ENCODE results near the gene TGFBR3. TPM values are rescaled to one million over a fixed set of nuclear protein-coding genes. Genes with fewer than 3 reads are reported as not detected.

The TGFBR3 gene
- total and polyA plus RNA-seq, 8 donors: 4.2 to 689 (median 71.5) TPM

DNA sequence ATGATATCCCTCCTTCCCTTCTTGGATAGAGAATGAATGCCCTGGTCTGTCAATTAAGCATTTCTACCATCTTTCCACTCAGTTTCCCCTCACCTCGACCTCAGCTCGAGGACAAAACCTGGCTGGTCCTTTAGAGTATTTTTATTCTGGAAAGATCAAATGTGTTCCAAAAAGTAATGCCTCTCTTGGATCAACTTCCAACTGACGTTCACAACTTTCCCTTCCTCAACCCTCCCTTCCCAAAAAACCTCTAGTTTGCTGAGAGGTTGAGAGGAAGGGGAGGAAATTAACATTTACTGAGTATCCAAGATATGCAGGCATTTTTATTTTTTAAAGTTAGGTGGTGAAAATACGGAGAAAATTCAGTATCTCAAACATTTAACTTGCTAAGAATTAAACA lies 182.9 kb downstream of the TGFBR3 start:
- Histone ChIP-seq H3K4me3 (no peak overlapping the region), H3K27me3 (no peaks in the 10 kb centered on the region), H3K36me3 (peaks cover 0 to 41% (median 18%) of the 10 kb centered on the region in 4 donors), H3K9me3 (no peaks in the 10 kb centered on the region), H3K4me1 (peaks cover 0 to 17% (median 7%) of the 10 kb centered on the region in 4 donors), H3K27ac (peak overlapping the region in 2 of 5 donors; percentile 18 to 27)
- WGBS, 5 donors: 60 to 80% (median 70%) methylated on average over 4 of the region's 4 CpGs
- TF ChIP-seq POLR2A (IDR thresholded peaks at IDR 0.05) (no peak), EP300 (IDR thresholded peaks at IDR 0.05) (no peak)
- TF ChIP-seq, protein P1, sequence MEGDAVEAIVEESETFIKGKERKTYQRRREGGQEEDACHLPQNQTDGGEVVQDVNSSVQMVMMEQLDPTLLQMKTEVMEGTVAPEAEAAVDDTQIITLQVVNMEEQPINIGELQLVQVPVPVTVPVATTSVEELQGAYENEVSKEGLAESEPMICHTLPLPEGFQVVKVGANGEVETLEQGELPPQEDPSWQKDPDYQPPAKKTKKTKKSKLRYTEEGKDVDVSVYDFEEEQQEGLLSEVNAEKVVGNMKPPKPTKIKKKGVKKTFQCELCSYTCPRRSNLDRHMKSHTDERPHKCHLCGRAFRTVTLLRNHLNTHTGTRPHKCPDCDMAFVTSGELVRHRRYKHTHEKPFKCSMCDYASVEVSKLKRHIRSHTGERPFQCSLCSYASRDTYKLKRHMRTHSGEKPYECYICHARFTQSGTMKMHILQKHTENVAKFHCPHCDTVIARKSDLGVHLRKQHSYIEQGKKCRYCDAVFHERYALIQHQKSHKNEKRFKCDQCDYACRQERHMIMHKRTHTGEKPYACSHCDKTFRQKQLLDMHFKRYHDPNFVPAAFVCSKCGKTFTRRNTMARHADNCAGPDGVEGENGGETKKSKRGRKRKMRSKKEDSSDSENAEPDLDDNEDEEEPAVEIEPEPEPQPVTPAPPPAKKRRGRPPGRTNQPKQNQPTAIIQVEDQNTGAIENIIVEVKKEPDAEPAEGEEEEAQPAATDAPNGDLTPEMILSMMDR (IDR thresholded peaks at IDR 0.05): no peak
- DNase-seq: no peak
- intact Hi-C loops (cut with DNase I; ENCODE audit: low total_unique reads): no loop called here

DNA sequence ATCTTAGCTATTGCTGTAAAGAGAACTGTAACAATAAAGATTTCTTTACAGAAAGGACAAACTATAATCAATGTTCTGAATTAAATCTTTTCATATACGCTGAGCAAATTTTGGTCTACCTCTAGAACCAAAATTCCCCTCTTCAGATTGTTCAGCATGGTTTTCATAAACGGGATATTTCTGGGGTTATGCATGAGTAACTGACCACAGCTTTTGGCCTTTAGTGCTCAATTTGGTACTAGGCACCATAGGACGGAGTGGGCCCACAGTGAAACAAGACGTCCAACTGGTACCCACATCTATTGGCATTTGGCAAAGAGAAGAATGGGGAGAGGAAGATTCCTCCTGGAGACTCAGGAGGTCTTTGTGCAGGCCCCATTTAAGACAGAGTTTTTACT lies 184.5 kb downstream of the TGFBR3 start:
- Histone ChIP-seq H3K4me3 (no peak overlapping the region), H3K27me3 (no peaks in the 10 kb centered on the region), H3K9me3 (no peaks in the 10 kb centered on the region), H3K4me1 (peaks cover 0 to 33% (median 18%) of the 10 kb centered on the region in 4 donors), H3K36me3 (peaks cover 0 to 36% (median 4%) of the 10 kb centered on the region in 4 donors), H3K27ac (peak overlapping the region in 3 of 5 donors; percentile 19 to 43 (median 25))
- 49 to 71% (median 57%) methylated on average over 4 of the region's 4 CpGs for WGBS, 5 donors
- intact Hi-C loops (cut with DNase I; ENCODE audit: low total_unique reads): no loop called here
- TF ChIP-seq POLR2AphosphoS5 (IDR thresholded peaks at IDR 0.05) (no peak), POLR2A (IDR thresholded peaks at IDR 0.05) (no peak), EP300 (IDR thresholded peaks at IDR 0.05) (no peak)
- TF ChIP-seq, protein P1 (IDR thresholded peaks at IDR 0.05): no peak
- DNase-seq: no peak

DNA sequence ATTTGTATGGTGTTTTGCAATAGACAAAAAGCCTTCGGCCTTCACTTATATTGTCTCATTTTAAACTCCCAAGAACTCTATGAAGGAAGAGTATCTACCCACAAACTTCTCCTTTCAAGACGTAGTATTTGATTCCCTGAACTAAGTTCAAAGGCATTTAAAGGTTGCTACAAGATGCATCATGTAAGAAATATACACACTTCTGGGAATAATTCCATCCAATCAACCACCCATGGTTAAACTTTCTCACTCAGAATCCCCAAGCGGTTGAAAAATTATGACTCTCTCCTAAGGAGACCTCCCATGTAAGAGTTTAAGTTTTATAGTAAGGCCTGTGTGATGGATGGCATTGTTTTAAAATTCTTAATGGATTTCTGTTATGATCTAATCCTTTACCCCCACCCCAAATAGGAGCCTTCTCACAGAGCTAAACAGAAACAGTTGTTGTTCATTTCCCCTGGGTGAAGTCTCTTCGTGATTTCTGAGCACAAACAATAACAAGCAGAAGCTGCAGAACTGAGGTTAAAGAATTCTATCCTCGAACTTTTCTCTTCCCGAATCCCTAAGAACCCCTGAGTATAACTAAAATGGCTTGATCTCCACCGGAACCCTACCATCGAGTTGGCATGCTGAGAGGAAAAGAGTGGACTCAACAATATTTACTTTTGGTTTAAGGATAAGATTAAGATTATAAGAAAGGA lies 185.0 kb downstream of the TGFBR3 start:
- TF ChIP-seq, protein P1 (IDR thresholded peaks at IDR 0.05): no peak
- TF ChIP-seq EP300 (IDR thresholded peaks at IDR 0.05) (no peak), POLR2AphosphoS5 (IDR thresholded peaks at IDR 0.05) (no peak), POLR2A (IDR thresholded peaks at IDR 0.05) (no peak)
- no peaks in the 10 kb centered on the region for H3K9me3 ChIP-seq
- H3K36me3 ChIP-seq: peaks cover 0 to 33% (median 1%) of the 10 kb centered on the region in 4 donors
- H3K4me1 ChIP-seq: peaks cover 0 to 29% (median 18%) of the 10 kb centered on the region in 4 donors
- H3K4me3 ChIP-seq: no peak overlapping the region
- WGBS, 5 donors: 51 to 64% (median 55%) methylated on average over 8 of the region's 8 CpGs
- no peaks in the 10 kb centered on the region for H3K27me3 ChIP-seq
- peak in 1 of 2 donors; percentile 52 for DNase-seq
- H3K27ac ChIP-seq: peak overlapping the region in 3 of 5 donors; percentile 19 to 43 (median 25)
- intact Hi-C loops (cut with DNase I; ENCODE audit: low total_unique reads): no loop called here

DNA sequence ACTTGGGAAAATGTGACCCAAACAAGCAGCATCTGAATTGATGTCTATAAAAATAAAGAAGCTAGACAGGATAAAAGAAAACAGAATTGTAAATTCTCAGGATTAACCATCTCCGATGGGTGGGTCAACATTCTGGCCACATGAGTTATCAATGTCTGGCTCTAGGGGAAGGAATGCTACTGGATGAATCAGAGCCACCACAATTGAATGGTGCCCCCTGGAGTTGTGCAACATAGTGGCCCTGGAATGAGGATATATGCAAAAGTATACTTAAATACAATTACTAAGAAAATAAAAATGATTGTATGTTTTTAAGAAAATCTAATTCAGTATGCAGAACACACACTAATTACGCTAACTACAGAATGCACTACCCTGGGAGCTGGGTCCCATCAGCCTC lies 185.6 kb downstream of the TGFBR3 start:
- TF ChIP-seq POLR2AphosphoS5 (IDR thresholded peaks at IDR 0.05) (no peak), EP300 (IDR thresholded peaks at IDR 0.05) (no peak), POLR2A (IDR thresholded peaks at IDR 0.05) (no peak)
- TF ChIP-seq, protein P1 (IDR thresholded peaks at IDR 0.05): no peak
- Histone ChIP-seq H3K27ac (peak overlapping the region in 2 of 5 donors; percentile 43 to 49), H3K9me3 (no peaks in the 10 kb centered on the region)

More for the DNA sequence above, 185.6 kb downstream of the TGFBR3 start:
- Histone ChIP-seq H3K27me3 (no peaks in the 10 kb centered on the region), H3K4me1 (peaks cover 0 to 29% (median 18%) of the 10 kb centered on the region in 4 donors), H3K4me3 (no peak overlapping the region), H3K36me3 (peaks cover 0 to 31% (median 3%) of the 10 kb centered on the region in 4 donors)
- intact Hi-C loops (cut with DNase I; ENCODE audit: low total_unique reads): no loop called here
- DNase-seq: no peak
- 76 to 92% (median 92%) methylated on average over 2 of the region's 2 CpGs for WGBS, 5 donors

All from stomach (tissue), 9 donors.